ENCODE data around the gene RABGAP1L. TPM values are rescaled to one million over a fixed set of nuclear protein-coding genes. Genes with fewer than 3 reads are reported as not detected.

Gene RABGAP1L
- total RNA-seq, 1 experiment from 2014 or later, result 29.3 TPM

DNA sequence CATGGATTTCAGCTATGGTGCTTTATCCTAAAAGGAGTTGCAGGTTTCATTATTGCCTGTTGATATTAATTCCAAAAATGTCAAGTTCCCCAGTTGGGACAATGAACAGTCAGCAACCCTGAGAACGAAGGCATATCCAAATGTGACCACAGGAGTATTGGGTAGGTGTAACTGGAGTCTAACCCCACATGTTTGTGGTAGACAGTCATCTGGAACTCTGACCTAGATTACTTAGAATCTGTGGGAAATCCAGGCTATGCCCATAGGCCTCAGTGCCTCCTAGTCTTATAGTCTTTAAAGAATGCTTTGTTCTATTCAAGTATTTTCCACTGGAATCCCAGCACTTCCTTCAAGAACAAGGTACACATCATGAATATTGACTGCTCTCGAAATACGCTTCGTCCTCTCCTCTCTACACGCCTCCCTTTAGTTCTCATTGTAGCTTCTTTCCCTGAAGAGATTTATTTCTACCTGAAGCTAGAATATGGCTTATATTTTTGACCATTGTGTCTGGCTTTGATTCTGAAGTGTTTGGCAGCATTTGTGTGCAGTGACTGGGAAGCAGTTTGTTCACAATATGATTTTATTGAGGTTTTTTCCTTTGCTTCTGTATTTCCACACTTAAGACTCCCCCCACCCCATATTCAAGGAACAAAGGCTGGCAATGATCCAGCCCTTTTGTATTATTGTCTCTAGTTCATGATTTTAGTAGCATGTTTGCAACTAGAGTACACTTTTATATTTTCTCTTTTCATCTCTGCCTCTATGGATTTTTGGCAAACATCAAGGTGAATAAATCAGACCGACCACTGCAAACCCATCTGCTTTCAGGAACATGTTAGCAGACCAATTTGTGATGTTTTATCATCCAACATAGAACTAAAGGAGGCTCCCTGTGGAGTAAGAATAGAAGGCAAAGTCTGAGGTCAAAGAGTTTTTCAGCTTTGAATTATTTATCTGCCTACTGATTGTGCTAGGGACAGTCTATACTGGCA is 467.0 kb downstream of the RABGAP1L start:
- Histone ChIP-seq H3K79me2 (ENCODE audit: insufficient read depth, low read length) (no peaks in the 10 kb centered on the region), H3K9ac (ENCODE audit: low read length) (no peak overlapping the region), H3K4me3 (replicated peaks in 1 of 2; ENCODE audit: low read depth in 1 of 2, low read length in 2 of 2) (no peak overlapping the region), H2AFZ (ENCODE audit: low read depth, low read length, poor library complexity, severe bottlenecking) (no peak overlapping the region), H3K4me1 (ENCODE audit: control insufficient read depth in 1 of 2, insufficient read depth in 2 of 2, low read length in 2 of 2) (peaks cover 0 to 13% of the 10 kb centered on the region in 2 experiments; a peak in 1 of 4 replicates), H4K20me1 (ENCODE audit: insufficient read depth) (no peaks in the 10 kb centered on the region), H3K27ac (ENCODE audit: low read depth, low read length) (no peak overlapping the region), H3K36me3 (ENCODE audit: control insufficient read depth in 1 of 2, insufficient read depth in 2 of 2, low read length in 2 of 2) (no peaks in the 10 kb centered on the region), H3K27me3 (ENCODE audit: insufficient read depth, low read length) (no peaks in the 10 kb centered on the region), H3K9me2 (ENCODE audit: insufficient read depth) (no peaks in the 10 kb centered on the region), H3K9me3 (ENCODE audit: control insufficient read depth in 1 of 2, insufficient read depth in 1 of 2, low read depth in 1 of 2, low read length in 2 of 2) (no peaks in the 10 kb centered on the region), H3K4me2 (ENCODE audit: low read length) (peak overlapping the region; percentile 15; the same call in 1 of the 2 replicates)
- RAD21 ChIA-PET (ENCODE audit: low non-redundant PET in 1 of 2, low total read pairs in 2 of 2, uncharacterized antibody in 2 of 2, unreplicated experiment in 2 of 2), result no interaction called here
- peak; percentile 80 for ATAC-seq
- DNase-seq (ENCODE audit: low read depth, low spot score), result peak; percentile 16
- intact Hi-C loops (cut with micrococcal nuclease), result no loop called here
- POLR2A ChIA-PET, result no interaction called here
- CTCF ChIA-PET, result no interaction called here
- no TSS peak for BruUV-seq (replicated peaks)
- TF ChIP-seq SIN3A (IDR thresholded peaks at IDR 0.05; ENCODE audit: low read depth) (no peak), RAD21 (IDR thresholded peaks at IDR 0.05; ENCODE audit: low read depth) (no peak), SRF (IDR thresholded peaks at IDR 0.05; ENCODE audit: low read depth) (no peak)

DNA sequence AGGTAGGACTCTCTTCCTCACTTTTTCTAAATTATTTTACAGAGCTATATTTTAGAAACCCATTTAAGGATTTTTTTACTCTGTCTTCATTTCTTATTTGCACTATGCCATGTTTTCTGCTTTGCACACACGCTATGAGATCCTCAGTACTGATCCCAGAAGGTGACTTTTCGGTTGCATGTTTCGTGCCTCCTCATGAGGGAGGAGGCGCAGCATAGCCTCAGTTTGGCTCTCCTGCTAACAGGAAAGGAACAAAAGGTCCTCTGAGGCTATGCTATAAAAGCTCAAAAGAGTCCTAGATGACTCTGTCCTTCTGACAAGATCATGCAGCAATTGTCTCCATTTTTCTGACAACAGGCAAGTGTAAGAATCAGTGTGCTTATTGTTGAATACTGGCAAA is 478.2 kb downstream of the RABGAP1L start:
- H3K36me3 ChIP-seq (ENCODE audit: control insufficient read depth in 1 of 2, insufficient read depth in 2 of 2, low read length in 2 of 2), result no peaks in the 10 kb centered on the region
- DNase-seq (ENCODE audit: low read depth, low spot score) (no peak), ATAC-seq (no peak)
- H3K9ac ChIP-seq (ENCODE audit: low read length), result no peak overlapping the region
- no peaks in the 10 kb centered on the region for H3K9me2 ChIP-seq (ENCODE audit: insufficient read depth)
- H4K20me1 ChIP-seq (ENCODE audit: insufficient read depth), result no peaks in the 10 kb centered on the region
- ChIA-PET POLR2A (no interaction called here), CTCF (no interaction called here), RAD21 (ENCODE audit: low non-redundant PET in 1 of 2, low total read pairs in 2 of 2, uncharacterized antibody in 2 of 2, unreplicated experiment in 2 of 2) (interaction anchor here in 1 of 2 experiments (0.6 kb wide), 1 partner anchor 83 kb away, joined by 3 read pairs; no protein-coding TSS in a partner anchor)
- intact Hi-C loops (cut with micrococcal nuclease), result no loop called here
- no TSS peak for BruUV-seq (replicated peaks)
- no peak overlapping the region for H3K4me2 ChIP-seq (ENCODE audit: low read length)
- H3K4me3 ChIP-seq (replicated peaks in 1 of 2; ENCODE audit: low read depth in 1 of 2, low read length in 2 of 2), result no peak overlapping the region
- no peak overlapping the region for H2AFZ ChIP-seq (ENCODE audit: low read depth, low read length, poor library complexity, severe bottlenecking)
- no peak overlapping the region for H3K27ac ChIP-seq (ENCODE audit: low read depth, low read length)
- no peaks in the 10 kb centered on the region for H3K9me3 ChIP-seq (ENCODE audit: control insufficient read depth in 1 of 2, insufficient read depth in 1 of 2, low read depth in 1 of 2, low read length in 2 of 2)
- H3K27me3 ChIP-seq (ENCODE audit: insufficient read depth, low read length), result no peaks in the 10 kb centered on the region
- no peaks in the 10 kb centered on the region for H3K79me2 ChIP-seq (ENCODE audit: insufficient read depth, low read length)
- no peaks in the 10 kb centered on the region for H3K4me1 ChIP-seq (ENCODE audit: control insufficient read depth in 1 of 2, insufficient read depth in 2 of 2, low read length in 2 of 2)
- TF ChIP-seq RAD21 (IDR thresholded peaks at IDR 0.05; ENCODE audit: low read depth), result no peak
- TF ChIP-seq, protein P1, sequence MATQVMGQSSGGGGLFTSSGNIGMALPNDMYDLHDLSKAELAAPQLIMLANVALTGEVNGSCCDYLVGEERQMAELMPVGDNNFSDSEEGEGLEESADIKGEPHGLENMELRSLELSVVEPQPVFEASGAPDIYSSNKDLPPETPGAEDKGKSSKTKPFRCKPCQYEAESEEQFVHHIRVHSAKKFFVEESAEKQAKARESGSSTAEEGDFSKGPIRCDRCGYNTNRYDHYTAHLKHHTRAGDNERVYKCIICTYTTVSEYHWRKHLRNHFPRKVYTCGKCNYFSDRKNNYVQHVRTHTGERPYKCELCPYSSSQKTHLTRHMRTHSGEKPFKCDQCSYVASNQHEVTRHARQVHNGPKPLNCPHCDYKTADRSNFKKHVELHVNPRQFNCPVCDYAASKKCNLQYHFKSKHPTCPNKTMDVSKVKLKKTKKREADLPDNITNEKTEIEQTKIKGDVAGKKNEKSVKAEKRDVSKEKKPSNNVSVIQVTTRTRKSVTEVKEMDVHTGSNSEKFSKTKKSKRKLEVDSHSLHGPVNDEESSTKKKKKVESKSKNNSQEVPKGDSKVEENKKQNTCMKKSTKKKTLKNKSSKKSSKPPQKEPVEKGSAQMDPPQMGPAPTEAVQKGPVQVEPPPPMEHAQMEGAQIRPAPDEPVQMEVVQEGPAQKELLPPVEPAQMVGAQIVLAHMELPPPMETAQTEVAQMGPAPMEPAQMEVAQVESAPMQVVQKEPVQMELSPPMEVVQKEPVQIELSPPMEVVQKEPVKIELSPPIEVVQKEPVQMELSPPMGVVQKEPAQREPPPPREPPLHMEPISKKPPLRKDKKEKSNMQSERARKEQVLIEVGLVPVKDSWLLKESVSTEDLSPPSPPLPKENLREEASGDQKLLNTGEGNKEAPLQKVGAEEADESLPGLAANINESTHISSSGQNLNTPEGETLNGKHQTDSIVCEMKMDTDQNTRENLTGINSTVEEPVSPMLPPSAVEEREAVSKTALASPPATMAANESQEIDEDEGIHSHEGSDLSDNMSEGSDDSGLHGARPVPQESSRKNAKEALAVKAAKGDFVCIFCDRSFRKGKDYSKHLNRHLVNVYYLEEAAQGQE (IDR thresholded peaks at IDR 0.05; ENCODE audit: low read depth), result no peak
- no peak for TF ChIP-seq EZH2 (IDR thresholded peaks at IDR 0.05)
- TF ChIP-seq EGR1 (IDR thresholded peaks at IDR 0.05; ENCODE audit: low read depth), result no peak
- TF ChIP-seq ZFX (IDR thresholded peaks at IDR 0.05), result no peak
- TF ChIP-seq ELF1 (IDR thresholded peaks at IDR 0.05; ENCODE audit: borderline replicate concordance, low read depth), result no peak
- TF ChIP-seq JUND (IDR thresholded peaks at IDR 0.05), result no peak
- no peak for TF ChIP-seq TCF7L2 (IDR thresholded peaks at IDR 0.05; ENCODE audit: borderline replicate concordance, extremely low read depth, insufficient read depth, insufficient read length)
- TF ChIP-seq, protein P2, sequence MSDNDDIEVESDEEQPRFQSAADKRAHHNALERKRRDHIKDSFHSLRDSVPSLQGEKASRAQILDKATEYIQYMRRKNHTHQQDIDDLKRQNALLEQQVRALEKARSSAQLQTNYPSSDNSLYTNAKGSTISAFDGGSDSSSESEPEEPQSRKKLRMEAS (IDR thresholded peaks at IDR 0.05), result no peak
- no peak for TF ChIP-seq POLR2A (IDR thresholded peaks at IDR 0.05; ENCODE audit: borderline replicate concordance, extremely low read depth, insufficient read depth, insufficient read length)
- no peak for TF ChIP-seq FOSL1 (IDR thresholded peaks at IDR 0.05; ENCODE audit: low read depth)
- TF ChIP-seq YY1 (IDR thresholded peaks at IDR 0.05; ENCODE audit: extremely low read depth, insufficient replicate concordance, low read depth, low read length), result no peak
- TF ChIP-seq EZH2phosphoT487 (IDR thresholded peaks at IDR 0.05; ENCODE audit: borderline replicate concordance), result no peak

Data from HCT116 (cell line).